22Rv1 (cell line): ENCODE data around the gene UBD.

Experiments
- H3K27ac ChIP-seq: fragments of 450-650 bp; 2 replicates; pipeline ENCODE4 v1.5.1; 2017
- CTCF ChIP-seq: fragments of 450-650 bp; IDR thresholded peaks from 2 replicates; pipeline ENCODE4 v1.5.1; 2017; ENCODE audit warnings: mild to moderate bottlenecking
- ZFX ChIP-seq: fragments of 450-650 bp; IDR thresholded peaks from 2 replicates; pipeline ENCODE4 v1.6.1; 2017; ENCODE audit warnings: antibody characterized with exemption, borderline replicate concordance

UBD gene

DNA sequence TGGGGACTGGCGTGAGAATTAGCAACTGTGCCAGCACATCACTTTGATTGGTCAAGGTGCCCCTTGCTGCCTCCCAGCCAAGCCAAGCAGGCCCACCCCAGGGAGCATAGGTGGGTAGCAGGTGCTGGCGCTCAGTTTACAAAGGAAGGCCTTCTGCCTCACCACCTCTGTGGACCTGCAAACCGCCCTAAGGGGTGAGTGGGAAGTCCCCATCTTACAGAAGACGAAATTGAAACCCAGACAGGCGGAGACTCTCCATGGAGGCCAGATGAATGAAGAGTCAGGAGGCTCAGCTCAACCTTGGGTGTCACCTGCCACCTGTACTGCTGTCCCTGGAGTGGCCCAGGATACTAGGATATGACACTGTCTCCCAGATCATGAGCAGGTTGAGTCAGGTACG, 50.3 kb downstream of the UBD start:
- TF ChIP-seq ZFX (no peak), CTCF (no peak)
- no peak overlapping the region for H3K27ac ChIP-seq

DNA sequence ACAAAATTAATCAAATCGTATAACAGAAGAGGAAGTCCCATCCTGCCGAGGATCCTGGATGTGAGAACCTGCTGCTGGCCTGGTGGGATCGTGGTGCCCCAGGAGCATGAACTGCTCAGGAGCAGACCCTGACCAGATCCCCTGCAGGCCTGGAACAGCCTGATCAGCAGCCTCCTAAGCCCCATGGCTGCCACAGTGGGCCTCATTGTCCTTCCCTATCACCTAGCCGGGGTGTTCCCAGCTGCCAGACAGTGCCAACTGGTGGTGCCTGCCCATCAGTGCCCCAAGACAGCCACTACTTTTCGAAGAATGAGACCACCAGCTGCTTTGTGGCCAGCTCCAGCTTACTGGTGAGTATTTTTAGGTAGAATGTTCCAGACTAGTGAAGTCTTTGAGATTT, 52.2 kb downstream of the UBD start:
- no peak overlapping the region for H3K27ac ChIP-seq
- TF ChIP-seq ZFX = no peak
- no peak for TF ChIP-seq CTCF

GRCh38 chr6:29506446-29507067, 53.0 kb downstream of the UBD start:
- H3K27ac ChIP-seq = no peak overlapping the region
- TF ChIP-seq CTCF = no peak
- TF ChIP-seq ZFX = no peak

DNA sequence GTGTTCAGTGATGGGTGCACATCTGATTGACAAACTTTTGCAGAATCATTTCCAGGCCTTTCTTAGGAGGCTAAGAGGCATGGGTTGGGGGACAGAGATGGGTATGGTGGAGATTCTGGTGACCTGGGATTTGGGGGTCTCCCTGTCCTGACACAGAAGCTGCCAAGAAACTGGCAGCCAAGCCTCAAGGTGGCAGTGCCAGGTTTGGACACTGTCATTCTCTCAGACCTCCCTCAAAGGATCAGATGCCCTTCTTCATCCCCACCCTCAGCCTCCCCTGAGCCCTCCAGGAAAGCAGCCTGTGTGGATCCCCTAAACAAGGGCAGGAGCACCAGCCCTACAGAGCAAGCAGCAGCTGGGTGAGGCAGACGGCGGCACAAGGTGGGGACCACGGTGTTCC, 53.7 kb downstream of the UBD start:
- no peak for TF ChIP-seq CTCF
- TF ChIP-seq ZFX = no peak
- no peak overlapping the region for H3K27ac ChIP-seq
